BJ (cell line): Measurements from ENCODE around the gene NKD2. TPM values are rescaled to one million over a fixed set of nuclear protein-coding genes. Genes with fewer than 3 reads are reported as not detected.

Source experiments
- CTCF ChIA-PET: fragments of 350-600 bp; formaldehyde crosslinking; extraction: SDS; loops from one replicate; lab custom pipeline; 2021; ENCODE audit warnings: antibody characterized with exemption, inconsistent platforms; lab: Yijun Ruan, JAX
- POLR2A ChIA-PET: fragments of 300-600 bp; sonication (Branson Sonifier 250); formaldehyde crosslinking; extraction: SDS; loops from one replicate; lab custom pipeline; 2021; ENCODE audit warnings: antibody characterized with exemption; lab: Charles Lee
- DNase-seq: peaks from one replicate; pipeline ENCODE4 v3.0.0-alpha.2; 2011; ENCODE audit warnings: low read depth
- H3K27me3 ChIP-seq: 2 replicates; pipeline ENCODE4 v1.6.0; 2011; ENCODE audit warnings: low read length; ENCODE audit not compliant: control insufficient read depth, insufficient read depth
- H3K36me3 ChIP-seq: 2 replicates; pipeline ENCODE4 v1.5.1; 2011; ENCODE audit warnings: low read length; ENCODE audit not compliant: control insufficient read depth, insufficient read depth
- H3K4me3 ChIP-seq: 2 replicates; pipeline ENCODE4 v1.5.1; 2011; ENCODE audit warnings: low read depth, mild to moderate bottlenecking, control low read depth, low read length
- polyA plus RNA-seq: library from polyadenylated mRNA; depleted of rRNA; stranded (reverse); fragments of >200 nt; gene quantifications from 2 replicates; pipeline ENCODE4 v1.2.3, GENCODE V29; 2011
- TF ChIP-seq, protein P1 (sequence below): IDR thresholded peaks from 2 replicates; pipeline ENCODE4 v1.5.1; 2011; ENCODE audit warnings: low read depth, mild to moderate bottlenecking, control low read depth, inconsistent platforms, low read length, moderate library complexity; ENCODE audit not compliant: insufficient read depth

NKD2 gene
- polyA plus RNA-seq, 1 experiment = not detected

DNA sequence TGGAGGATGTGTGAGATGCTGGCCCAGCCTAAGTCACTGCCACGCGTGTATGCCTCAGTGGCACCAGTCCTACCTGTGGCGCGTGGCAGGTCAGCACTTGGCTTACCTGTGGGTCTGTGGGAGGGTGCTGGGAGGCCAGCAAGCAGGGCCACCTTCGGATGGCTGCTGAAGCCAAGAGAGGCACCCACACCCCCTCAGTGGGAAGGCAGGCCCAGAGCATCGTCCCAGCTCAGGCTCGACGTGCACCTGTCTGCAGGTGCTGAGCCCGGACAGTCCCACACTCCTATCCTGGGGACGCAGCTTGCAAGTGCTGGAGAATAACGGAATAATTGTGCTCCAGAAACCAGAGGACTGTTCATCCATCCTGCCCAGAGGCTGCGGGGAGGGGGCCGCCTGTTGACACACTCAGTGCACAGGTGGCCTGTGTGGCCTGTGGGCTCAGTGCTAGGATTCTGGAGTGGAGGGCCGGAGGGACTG, 24.0 kb downstream of the NKD2 start:
- ChIA-PET POLR2A (no interaction called here), CTCF (no interaction called here)
- no peaks in the 10 kb centered on the region for H3K36me3 ChIP-seq
- H3K4me3 ChIP-seq = no peak overlapping the region
- DNase-seq = no peak
- H3K27me3 ChIP-seq = peaks cover 9% of the 10 kb centered on the region
- TF ChIP-seq, protein P1, sequence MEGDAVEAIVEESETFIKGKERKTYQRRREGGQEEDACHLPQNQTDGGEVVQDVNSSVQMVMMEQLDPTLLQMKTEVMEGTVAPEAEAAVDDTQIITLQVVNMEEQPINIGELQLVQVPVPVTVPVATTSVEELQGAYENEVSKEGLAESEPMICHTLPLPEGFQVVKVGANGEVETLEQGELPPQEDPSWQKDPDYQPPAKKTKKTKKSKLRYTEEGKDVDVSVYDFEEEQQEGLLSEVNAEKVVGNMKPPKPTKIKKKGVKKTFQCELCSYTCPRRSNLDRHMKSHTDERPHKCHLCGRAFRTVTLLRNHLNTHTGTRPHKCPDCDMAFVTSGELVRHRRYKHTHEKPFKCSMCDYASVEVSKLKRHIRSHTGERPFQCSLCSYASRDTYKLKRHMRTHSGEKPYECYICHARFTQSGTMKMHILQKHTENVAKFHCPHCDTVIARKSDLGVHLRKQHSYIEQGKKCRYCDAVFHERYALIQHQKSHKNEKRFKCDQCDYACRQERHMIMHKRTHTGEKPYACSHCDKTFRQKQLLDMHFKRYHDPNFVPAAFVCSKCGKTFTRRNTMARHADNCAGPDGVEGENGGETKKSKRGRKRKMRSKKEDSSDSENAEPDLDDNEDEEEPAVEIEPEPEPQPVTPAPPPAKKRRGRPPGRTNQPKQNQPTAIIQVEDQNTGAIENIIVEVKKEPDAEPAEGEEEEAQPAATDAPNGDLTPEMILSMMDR = no peak

DNA sequence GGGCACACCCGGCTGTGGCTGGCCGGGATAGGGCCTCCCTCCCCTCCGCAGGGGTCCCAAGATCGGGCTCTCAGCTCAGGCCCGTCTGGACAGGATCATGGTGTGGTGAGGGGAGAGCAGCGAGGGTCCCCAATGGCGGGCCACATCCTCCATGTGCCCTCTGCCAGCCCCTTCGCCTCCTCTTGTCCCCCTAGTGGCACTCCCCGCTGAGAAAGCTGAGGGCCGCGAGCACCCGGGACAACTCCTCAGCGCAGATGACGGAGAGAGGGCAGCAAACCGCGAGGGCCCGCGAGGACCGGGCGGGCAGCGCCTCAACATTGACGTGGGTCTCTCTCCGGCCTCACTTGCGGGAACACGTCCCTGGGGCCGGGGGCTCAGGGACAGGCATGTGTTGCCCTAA, 24.6 kb downstream of the NKD2 start:
- Histone ChIP-seq H3K36me3 (no peaks in the 10 kb centered on the region), H3K4me3 (no peak overlapping the region), H3K27me3 (peaks cover 5% of the 10 kb centered on the region)
- DNase-seq = no peak
- ChIA-PET CTCF (no interaction called here), POLR2A (no interaction called here)
- TF ChIP-seq, protein P1 = no peak

DNA sequence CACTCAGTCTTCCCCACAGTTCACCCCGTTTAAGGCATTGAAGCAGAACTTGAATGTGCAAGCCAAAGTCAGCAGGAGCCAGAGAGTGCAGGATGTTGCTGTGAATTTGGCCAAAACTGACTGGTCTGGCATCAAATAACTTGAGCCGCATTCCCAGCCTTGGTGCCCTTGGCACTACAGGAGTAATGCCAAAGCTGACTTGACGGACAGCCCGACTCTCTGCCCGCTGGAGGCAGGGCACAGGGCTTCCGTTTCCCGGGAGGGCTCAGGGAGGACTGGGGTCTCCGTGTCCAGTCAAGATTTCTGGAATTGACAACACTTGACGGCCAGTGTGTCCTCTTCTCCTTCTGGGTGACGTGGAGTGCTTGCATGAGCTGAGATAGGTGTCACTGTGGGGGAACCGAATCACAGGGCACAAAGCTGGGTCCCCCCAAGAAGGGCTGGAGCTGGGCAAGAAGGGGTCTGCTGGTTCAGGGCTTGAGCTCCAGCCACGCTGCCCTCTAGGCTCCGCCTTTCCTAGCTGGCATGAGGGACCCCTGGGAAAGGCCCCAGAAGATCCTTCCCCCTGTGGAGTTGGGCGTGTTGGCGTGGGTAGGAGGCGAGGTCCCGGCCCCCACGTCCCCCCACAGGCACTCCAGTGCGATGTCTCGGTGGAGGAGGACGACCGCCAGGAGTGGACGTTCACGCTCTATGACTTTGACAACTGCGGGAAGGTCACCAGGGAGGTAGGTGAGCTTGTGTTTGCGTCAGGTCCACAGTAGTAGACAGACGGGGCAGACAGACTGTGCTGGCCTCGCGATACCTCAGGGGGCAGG, 25.2 kb downstream of the NKD2 start:
- DNase-seq = no peak
- H3K36me3 ChIP-seq = no peaks in the 10 kb centered on the region
- H3K27me3 ChIP-seq = peaks cover 4% of the 10 kb centered on the region; the same call in 1 of the 2 replicates
- TF ChIP-seq, protein P1 = no peak
- no peak overlapping the region for H3K4me3 ChIP-seq
- POLR2A ChIA-PET = no interaction called here
- CTCF ChIA-PET = no interaction called here

DNA sequence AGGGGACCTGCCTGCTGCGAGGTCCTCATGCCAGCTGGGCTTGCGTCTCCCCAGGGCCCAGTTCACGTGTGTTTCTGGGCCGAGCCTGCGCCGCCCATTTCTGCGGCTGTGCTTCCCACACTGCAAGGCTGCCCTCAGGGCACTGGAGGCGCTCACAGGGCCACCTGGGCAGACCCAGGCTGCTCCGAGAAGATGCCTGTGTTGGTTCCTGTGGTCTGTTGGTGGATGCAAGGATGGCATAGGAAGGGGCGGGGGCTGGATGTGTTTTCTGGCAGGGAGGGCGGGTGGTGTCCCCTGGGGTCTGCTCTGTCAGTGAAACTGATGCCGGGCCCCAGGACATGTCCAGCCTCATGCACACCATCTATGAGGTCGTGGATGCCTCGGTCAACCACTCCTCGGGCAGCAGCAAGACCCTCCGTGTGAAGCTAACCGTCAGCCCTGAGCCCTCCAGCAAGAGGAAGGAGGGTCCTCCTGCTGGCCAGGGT, 25.9 kb downstream of the NKD2 start:
- H3K27me3 ChIP-seq = peaks cover 4% of the 10 kb centered on the region; the same call in 1 of the 2 replicates
- ChIA-PET POLR2A (no interaction called here), CTCF (no interaction called here)
- no peak for DNase-seq
- H3K36me3 ChIP-seq = no peaks in the 10 kb centered on the region
- TF ChIP-seq, protein P1 = no peak
- no peak overlapping the region for H3K4me3 ChIP-seq

DNA sequence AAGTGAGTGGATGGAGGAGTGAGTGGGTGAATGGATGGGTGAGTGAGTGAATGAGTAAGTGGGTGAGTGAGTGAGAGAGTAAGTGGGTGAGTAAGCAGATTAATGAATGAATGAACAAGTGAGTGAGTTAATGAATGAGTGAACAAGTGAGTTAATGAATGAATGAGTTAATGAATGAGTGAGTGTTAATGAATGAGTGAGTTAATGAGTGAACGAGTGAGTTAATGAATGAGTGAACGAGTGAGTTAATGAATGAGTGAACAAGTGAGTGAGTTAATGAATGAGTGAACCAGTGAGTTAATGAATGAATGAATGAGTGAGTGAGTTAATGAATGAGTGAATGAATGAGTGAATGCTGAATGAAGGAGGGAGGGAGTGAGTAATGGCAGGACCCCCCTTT, 26.4 kb downstream of the NKD2 start:
- ChIA-PET POLR2A (no interaction called here), CTCF (no interaction called here)
- no peak for DNase-seq
- Histone ChIP-seq H3K27me3 (peaks cover 2% of the 10 kb centered on the region; the same call in 1 of the 2 replicates), H3K36me3 (no peaks in the 10 kb centered on the region), H3K4me3 (no peak overlapping the region)
- TF ChIP-seq, protein P1 = no peak
